Measurements from ENCODE around the gene HTR2C.

- no peak for TF ChIP-seq POLR2AphosphoS5 (IDR thresholded peaks at IDR 0.05)
- no peak for TF ChIP-seq POLR2A (IDR thresholded peaks at IDR 0.05)
- TF ChIP-seq CTCF (IDR thresholded peaks at IDR 0.05) = no peak
Observed at GRCh38 chrX:114906984-114907510, 323.2 kb downstream of the HTR2C start.

Data from prostate gland (tissue), 2 donors.